Hematopoietic multipotent progenitor cell treated with erythropoietin and hydrocortisone succinate and interleukin-3 and kit ligand, for 17 days (in vitro differentiated cells): ENCODE results near the gene USP10.

ENCODE experiments used
- DNase-seq: peaks from one replicate; pipeline ENCODE4 v3.0.0-alpha.2; 2015; ENCODE audit warnings: low spot score

USP10 gene

DNA sequence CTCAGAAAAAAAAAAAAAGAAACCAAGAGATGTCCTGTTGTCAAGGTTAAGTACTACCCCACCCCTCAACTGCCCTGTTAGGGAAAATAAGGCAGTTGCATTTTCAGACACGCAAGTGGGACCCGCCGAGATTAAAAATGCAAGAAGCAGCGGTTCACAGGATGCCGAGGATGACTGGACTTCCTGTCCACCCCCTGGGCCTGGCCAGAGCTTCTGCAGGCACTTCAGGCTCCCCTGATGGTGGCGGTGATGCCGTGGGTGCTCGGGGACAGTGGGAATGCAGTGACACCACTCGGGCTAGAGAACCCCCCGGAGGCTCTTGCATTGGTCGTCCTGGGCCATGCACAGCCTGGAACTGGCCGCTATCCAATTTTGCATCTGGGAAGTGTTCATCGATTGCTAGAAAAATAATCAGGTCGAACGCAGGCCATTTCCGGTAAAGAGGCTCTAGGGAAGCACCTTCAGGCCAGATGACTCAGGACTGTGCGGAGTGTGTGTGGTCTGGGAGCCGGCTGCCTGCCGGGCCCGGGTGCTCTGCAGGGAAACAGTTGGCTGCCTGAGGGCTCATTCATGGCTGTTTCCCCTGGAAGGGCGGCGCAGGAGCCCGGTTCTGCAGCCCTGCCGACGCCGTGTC lies 106.6 kb downstream of the USP10 start:
- no peak for DNase-seq

DNA sequence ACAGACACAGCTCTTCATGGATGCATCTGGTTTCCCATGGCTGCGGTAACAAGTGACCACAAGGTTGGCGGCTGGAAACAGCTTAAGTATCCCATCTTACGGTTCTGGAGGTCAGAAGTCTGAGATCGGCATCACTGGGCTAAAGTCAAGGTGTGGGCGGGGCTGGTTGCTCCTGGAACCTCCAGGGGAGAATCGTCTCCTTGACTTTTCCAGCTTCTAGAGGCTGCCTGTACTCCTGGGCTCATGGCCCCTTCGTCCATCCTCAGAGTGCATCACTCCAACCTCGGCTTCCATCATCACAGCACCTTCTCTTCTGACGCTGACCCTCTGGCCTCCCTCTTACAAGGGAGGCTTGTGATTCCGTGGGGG lies 107.1 kb downstream of the USP10 start:
- DNase-seq, result no peak

DNA sequence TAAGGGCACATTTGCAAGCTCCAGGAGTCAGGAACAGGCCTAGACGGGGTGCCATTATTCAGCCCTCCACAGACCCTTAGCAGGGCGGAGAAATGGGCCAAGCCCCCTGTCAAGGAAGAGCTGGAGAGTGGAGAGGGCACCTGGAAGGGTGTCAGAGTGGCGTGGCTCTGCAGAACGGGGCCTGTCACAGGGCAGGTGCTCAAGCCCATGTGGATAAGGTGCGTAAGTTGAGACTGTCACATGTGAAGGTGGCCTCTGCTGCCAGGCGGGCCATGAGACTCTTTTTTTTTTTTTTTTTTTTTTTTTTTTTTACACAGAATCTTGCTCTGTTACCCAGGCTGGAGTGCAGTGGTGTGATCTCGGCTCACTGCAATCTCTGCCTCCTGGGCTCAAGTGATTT lies 108.0 kb downstream of the USP10 start:
- no peak for DNase-seq

DNA sequence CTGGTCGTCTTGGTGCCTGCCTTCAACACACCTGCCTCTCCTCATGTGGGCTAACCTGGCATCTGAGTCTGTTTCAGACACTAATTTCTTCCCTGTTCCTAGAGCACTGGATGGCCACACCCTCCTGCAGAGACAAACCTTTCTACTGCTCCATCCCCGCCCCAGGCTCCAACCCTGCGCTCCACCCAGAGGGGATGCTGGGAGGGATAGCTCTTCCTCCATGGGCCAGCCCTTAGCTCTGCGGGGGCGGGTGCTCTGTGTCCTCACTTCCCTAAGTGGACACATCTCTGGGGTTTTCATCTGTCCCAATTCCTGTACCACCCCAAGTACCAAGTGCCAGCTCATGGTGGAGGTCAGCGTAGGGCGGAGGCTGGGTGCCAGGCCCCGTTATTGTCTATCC lies 109.0 kb downstream of the USP10 start:
- DNase-seq, result no peak

DNA sequence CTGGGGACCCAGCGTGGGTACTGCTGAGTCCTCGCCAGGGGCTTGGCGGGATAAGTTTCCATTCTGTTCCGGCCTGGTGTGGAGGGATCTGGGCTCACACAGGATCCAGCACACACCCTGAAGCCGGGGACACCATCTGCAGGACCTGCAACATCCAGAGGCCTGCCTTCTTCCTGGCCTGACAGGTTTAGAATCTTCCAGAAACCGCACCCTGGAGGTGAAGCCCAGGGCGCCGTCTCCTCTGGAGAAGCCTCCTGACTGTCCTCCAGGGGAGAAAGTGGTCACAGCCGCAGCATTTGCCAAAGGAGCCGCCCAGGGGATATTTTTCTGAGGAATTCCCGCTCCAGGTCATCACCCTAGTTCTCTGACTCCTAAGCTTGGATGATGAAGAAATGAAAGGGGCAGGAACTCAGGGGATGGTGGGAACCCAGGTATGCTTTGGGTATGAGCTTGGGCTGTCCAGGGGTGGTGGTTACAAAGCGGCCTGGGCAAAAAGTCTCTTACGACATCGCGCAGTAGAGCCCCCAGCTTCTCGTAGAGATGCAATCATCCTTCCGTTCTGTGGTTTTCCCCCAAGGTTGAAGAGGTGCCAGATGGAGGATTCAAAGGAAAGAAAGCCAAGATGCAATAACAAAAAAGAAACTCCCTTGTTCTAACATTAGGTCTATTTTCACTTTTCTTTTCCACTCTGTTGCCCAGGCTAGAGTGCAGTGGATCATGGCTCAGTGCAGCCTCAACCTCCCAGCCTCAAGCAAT lies 110.9 kb downstream of the USP10 start:
- DNase-seq, result no peak

DNA sequence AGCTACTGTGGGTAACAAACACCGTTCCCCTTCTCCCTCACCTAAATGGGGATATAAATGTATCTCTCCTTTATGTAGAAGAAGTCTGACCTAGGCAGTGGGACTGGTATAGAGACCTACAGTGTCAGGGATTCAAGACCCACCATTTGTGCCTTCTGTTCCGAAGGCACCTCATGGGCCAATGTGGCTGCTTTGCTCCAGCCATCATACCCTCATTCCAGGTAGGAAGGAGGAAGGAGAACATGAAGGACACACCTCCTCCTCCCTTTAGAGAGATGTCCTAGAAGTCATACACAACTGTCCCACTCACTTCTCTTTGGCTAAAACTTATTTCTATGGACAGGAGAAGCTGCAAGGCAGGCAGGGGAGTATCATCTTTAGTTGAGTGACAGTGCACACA lies 111.7 kb downstream of the USP10 start:
- no peak for DNase-seq

DNA sequence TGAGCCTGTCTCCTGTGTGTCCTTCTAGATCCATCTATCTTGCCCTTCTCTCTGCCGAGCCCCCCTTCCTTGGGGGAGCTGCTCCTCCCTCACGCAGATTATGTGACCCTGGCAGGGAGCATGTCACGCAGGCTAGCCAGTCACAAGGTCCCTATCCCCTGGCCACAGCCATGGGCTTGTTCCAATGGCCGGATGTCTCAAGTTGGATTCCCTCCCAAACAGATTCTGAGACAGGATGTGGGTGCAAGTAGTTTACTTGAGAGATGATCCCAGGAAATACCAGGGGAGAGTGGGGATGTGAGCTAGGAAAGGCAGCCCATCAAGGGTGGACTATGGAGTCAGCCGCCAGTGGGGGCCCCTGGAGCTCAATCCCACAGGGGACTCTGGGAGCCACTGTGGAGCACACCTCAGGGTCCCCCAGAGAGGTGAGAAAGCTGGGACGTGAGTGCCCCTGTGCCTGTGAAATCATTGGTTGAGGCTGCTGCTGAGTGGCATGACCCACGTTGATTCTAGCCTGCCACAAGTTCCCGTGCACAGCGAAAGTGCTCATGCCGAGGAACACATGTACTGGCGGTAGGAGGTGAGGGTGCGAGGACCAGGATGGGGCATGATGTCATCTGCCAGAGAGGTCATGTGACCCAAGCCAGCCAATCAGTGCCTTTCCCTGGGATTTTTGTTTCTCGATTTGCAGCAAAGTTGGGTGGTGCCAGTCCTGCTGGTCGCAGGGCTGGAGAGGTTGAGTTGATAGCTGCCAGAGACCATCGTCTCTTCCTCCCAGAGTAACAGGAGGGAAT lies 113.5 kb downstream of the USP10 start:
- no peak for DNase-seq

DNA sequence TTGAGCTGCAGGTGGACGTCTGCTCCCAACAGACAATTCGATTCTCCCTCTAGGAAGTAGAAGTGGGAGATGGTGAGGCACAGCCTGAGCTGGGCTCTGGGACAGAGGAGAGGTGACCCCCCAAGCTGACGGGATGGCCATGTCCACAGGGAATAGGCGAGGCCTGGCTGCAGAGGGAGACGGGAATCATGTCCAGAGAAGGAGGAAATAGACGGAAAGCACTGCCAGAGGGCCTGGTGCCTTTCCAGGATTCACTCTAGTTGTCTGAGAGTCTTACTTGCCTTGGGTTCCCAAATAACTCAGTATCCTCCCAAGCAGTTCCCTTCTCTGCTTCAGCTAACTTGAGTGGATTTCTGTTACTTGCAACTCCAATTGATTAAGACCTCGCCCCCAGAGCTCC lies 115.7 kb downstream of the USP10 start:
- DNase-seq, result no peak

DNA sequence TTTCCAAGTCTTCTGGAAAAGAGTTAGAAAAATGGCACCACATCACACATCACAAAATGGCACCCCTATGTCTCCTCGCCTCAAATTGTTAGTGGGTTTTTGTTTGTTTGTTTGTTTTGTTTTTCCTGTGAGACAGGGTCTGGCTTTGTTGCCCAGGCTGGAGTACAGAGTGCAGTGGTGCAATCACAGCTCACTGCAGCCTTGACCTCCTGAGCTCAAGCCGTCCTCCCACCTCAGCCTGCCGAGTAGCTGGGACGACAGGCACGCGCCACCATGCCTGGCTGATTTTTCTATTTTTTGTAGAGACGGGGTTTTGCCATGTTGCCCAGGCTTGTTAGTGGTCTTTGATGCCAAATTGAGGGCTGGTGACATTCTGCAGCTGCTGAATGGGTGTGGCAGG lies 116.2 kb downstream of the USP10 start:
- no peak for DNase-seq

DNA sequence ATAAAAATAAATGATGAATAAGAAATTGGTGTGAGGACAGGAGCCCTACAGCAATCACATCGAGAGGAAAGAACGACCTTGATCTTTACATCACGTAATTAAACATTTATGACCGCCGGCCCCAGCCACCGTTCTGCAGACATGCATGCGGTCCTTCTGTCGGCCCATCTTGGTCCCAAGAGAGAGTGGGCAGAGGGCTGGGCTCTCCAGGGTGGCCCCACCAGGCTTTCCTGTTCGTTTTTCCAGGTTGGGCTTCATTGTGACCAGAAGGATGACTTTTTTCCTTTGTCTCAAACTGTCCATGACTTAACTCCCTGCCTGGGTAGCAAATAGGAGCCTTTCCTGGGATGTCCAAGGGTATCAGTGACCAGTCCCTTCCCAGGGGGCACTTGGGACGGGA lies 116.7 kb downstream of the USP10 start:
- DNase-seq, result no peak

DNA sequence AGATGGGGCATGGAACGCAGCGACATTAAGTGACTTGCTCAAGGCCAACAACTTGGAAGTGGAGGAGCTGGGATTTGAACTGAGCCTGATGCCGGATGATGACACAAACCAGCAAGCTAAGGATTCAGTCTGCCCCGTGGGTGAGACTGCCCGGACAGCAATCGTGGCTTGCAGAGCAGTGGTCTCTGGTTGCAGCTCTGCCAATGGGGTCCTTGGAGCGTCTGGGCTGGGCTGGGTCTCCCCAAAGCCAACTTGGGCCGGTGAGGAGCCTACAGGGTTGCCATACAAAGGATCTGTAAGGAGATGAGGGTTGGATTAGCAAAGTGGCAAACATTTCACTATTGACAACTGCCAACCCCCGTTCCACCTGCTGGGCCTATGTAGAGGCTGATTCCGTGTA lies 117.4 kb downstream of the USP10 start:
- DNase-seq, result no peak

DNA sequence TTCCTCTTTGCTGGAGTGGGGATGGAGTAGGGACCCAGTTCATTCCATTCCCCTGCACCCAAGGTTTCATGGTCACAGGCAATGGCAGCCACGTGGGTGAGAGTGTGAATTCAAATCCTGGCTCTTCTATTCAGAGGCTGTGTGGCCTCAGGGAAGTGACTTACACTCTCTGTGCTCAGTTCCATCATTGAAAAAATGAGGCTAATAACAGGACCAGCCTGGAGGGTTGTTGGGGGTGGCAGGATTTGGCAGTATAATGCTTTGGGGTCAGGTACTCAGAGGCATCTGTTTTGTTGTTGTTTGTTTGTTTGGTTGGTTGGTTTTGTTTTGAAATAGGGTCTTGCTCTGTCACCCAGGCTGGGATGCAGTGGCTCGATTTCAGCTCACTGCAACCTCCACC lies 117.8 kb downstream of the USP10 start:
- DNase-seq, result no peak

DNA sequence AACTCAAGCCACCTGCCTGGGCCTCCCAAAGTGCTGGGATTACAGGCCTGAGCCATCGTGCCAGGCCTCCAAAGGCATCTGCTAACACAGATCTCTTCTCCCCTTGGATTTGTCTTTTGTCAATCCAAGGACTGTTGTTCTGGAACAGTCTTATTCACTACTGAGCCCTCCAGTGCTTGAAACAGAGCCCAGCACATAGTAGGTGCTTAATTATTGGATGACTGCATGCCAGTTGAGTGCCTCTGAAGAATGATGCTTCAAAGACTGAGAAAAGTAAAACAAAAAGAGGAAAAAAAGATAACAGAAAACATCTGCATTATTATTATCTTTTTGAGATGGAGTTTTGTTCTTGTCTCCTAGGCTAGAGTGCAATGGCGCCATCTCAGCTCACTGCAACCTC lies 118.3 kb downstream of the USP10 start:
- DNase-seq, result no peak

DNA sequence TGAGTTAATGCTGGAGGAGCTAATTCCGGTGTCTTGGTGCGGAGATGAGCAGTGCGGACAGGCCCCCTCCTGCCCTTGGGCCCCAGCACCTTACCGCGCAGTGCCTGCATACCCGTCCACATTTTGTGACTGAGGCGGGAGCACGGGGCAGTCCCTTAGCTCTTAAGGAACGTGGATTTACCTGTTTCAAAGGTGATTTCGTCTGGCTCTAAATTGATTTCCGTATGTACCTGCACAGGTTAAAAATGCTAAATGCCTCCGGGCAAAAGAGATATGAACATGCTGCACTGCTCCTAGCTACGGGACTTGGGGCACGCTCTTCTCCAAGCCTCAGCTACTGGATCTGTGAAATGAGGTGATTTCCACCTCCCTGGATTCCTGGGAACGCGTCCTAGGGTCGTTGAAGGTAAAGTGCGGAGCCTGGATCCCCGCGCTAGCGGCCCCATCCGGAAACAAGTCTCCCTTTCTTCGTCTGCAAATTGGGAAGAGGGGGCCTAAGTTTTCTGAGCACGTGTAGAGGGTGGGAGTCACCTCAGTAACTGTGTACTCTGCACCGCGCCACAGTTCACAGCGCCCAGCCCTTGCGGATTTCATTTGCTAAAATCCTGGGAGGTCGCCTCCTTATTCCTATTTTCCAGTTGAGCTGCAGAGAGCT lies 119.3 kb downstream of the USP10 start:
- no peak for DNase-seq

DNA sequence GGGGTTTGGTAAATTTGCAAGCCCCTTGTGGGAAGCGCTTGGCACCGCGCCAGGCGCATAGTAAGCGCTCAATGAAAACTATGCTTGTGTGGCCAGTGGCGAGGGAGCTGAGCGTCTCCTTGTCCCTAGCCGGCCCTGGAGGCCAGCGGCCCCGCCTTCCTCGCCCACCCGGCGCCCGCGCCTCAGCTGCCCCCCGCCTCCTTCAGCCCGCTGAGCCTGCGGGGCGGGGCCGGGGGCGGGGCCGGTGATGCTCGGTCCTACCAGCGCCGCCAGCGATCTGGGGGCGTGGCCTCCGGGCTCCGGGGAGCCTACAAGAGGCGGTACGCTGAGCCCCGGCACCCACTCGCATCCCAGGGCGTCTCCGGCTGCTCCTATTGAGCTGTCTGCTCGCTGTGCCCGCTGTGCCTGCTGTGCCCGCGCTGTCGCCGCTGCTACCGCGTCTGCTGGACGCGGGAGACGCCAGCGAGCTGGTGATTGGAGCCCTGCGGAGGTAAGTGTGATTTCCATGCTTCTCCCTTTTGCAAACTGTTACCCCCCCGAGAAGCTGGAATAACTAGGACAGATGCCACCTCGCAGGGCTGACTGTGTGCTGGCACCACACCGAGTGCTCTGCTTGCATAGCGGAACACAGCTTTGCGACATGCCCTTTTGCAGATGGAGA lies 120.0 kb downstream of the USP10 start, which contains the start of gene CRISPLD2:
Gene CRISPLD2 (plus strand): TSS at position 342 of the 661 bp plus-strand sequence. CDS start 18,511 bp downstream, outside the sequence.
- DNase-seq, result peak; percentile 36

DNA sequence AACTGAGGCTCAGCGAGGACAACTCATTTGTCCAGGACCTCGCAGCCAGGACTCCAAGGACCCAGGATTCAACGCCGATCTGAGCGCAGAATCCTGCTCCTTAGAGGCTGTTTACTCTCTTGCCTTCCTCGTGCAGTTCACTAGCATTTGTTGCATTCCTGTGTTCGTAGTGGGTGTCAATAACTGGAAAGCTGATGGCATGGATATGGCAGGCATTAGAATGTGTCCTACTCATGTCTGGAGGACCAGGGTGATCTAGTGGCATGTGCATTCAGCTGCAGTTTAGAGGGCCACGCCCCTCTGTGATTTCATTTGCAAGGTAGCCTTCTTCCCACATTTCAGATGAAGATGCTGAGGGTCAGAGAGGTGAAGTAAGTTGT lies 120.5 kb downstream of the USP10 start:
- DNase-seq, result no peak

DNA sequence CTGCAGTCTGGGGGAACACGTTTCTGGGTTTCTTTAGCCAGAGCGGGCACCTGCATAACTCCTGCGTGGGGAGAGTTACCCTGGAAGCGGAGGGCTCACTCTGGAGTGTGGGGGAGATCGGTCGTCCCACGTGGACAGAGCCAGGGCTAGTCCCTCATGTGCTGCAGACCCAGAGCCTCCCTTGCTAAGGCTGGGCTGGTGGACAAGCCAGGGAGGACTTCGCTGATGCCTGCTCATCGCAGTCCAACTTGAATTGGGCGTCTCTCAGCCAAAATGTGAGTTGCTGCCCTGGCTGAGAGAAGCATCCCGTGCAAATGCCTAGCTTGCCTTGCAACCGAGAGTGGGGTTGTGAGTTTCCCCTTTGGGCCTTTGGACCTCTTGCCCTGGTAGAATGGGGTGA lies 121.0 kb downstream of the USP10 start:
- no peak for DNase-seq

DNA sequence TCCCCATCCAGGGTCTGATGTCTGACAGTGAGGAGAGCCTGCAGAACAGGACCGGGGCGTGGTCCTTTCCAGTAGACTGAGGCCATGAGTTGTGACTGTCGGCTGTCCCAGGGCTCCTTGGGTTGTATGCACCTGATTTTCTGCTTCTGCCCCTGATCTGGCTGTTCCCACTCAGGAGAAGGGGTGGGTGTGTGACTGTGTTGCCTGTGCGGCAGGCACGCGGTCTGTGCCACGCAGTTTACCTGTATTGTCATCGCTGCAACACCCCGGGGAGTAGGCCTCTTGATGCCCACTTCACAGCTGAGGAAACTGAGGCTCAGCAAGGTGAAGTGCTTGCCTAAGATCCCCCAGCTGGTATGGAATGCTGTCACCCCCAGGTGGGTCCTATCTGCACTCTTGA lies 121.4 kb downstream of the USP10 start:
- no peak for DNase-seq

DNA sequence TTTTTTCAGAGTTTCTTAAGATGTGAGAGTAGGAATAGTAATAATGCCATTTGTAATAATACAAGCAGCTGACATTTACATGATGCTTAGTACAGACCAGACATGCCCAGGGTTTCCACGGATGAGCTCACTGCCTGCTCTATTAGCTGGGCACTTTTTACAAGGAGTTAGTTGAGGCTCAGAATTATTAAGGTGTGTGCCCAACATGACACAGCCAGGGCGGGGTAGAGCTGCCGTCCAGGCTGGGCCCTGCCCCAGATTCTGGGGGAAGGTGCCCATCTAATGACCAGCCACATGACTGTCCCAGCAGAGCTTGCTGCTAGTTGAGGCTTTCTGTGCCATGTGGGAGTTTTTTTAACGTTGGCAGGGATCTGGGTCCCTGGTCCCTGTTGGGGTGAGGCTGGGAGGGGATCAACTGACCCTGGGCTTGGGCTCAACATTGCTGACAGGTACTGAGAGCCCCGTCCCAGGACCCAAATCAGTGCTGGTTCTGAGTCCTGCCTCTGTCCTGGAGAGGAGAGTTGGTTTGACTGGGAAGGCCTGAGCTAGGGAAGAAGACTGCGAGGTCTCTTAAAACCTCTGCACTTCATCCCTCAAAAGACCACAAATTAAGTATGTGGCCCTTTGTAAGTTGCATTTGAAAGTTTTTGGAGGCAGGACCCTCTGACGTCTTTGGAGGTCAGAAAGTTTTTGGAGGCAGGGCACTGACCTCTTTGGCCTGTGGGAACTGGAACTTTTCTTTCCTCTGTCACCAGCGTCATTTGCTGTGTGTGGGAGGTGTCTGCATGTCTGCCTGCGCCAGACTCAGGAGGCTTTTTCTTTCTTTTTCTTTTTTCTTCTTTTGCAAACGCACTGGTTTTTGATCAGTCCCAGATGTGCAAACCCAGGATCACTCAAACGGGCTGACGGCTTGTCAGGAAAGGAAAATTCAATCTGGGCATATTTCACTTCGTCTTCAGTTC lies 122.2 kb downstream of the USP10 start:
- DNase-seq, result no peak

DNA sequence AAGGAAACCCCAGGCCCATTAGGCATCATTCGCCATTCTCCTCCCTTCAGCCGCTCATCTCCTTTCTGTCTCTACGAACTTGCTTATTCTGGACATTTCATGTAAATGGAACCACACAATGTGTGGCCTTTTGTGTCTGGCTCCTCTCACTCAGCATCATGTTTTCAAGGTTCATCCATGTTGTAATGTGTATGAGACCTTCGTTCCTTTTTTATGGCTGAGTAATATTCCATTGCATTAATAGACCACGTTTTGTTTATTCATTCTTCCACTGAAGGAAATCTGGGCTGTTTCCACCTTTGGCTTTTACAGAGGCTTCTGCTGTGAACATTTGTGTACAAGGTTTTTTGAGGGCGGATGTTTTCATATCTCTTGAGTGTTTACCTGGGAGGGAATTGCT lies 123.2 kb downstream of the USP10 start:
- no peak for DNase-seq

DNA sequence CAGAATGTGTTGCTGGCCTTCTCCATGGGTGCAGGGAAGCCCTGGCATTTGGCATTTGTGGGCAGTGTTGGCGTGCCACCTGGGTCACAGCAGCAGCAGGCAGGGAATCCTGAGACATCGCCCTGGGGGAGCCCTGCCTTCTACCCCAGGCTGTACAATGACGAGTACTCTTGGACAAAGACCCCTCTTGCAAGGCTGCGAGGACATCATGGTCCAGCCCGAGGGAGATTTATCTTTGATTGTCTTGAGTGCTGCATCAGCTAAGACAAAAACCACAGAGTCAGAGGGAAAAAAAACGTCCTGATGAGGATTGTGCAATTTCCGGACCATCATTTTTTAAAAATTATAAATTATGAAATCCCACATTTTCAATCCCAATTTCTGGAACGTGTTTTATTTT lies 123.7 kb downstream of the USP10 start:
- no peak for DNase-seq
